Keratinocyte (primary cell): ENCODE measurements around the gene SERPINA10. TPM values are rescaled to one million over a fixed set of nuclear protein-coding genes. Genes with fewer than 3 reads are reported as not detected.

Experiments used
- DNase-seq: peaks from one replicate; pipeline ENCODE4 v3.0.0-alpha.2; 2011; ENCODE audit warnings: low read depth, missing footprints, low spot score
- FAIRE-seq: peaks from 2 replicates; lab custom pipeline; 2011; peaks lifted over from hg19 to GRCh38; lab: Jason Lieb, UNC
- H2AFZ ChIP-seq: 2 replicates; pipeline ENCODE4 v1.6.0; 2012; ENCODE audit warnings: low read length, control low read depth, inconsistent platforms; ENCODE audit not compliant: control insufficient read depth
- H3K27ac ChIP-seq: 2 replicates; pipeline ENCODE4 v1.5.1; 2011; ENCODE audit warnings: low read length; ENCODE audit not compliant: control insufficient read depth, insufficient read depth
- H3K27me3 ChIP-seq: 3 replicates; pipeline ENCODE4 v1.6.0; 2011; ENCODE audit warnings: low read length; ENCODE audit not compliant: control insufficient read depth, insufficient read depth; ENCODE audit errors: extremely low read depth
- H3K36me3 ChIP-seq, 2 experiments: 2 replicates in 1 of 2; 3 replicates in 1 of 2; pipeline ENCODE4 v1.5.1; 2011; ENCODE audit warnings: low read length in 2 of 2, mild to moderate bottlenecking in 1 of 2; ENCODE audit not compliant: control insufficient read depth in 2 of 2, insufficient read depth in 2 of 2; ENCODE audit errors: extremely low read depth in 1 of 2
- H3K4me1 ChIP-seq: 3 replicates; pipeline ENCODE4 v1.5.1; 2011; ENCODE audit warnings: low read length; ENCODE audit not compliant: control insufficient read depth, insufficient read depth; ENCODE audit errors: extremely low read depth
- H3K4me2 ChIP-seq: 3 replicates; pipeline ENCODE4 v1.6.0; 2011; ENCODE audit warnings: low read depth, low read length; ENCODE audit not compliant: control insufficient read depth, insufficient read depth; ENCODE audit errors: extremely low read depth
- H3K4me3 ChIP-seq, 3 experiments: fragments of 200-600 bp in 1 of 3; sonication (generic) in 1 of 3; 2 replicates in 2 of 3; 3 replicates in 1 of 3; pipeline ENCODE4 v1.5.1; 2011 to 2016; ENCODE audit warnings: low read length in 3 of 3, mild to moderate bottlenecking in 3 of 3, control low read depth in 2 of 3, inconsistent platforms in 1 of 3, low read depth in 1 of 3, mixed read lengths in 1 of 3, mixed run types in 1 of 3, moderate library complexity in 1 of 3; ENCODE audit not compliant: control insufficient read depth in 2 of 3, insufficient read depth in 2 of 3; ENCODE audit errors: extremely low read depth in 1 of 3
- H3K79me2 ChIP-seq: 2 replicates; pipeline ENCODE4 v1.6.0; 2012; ENCODE audit warnings: low read length; ENCODE audit not compliant: control insufficient read depth, insufficient read depth
- H3K9ac ChIP-seq: 3 replicates; pipeline ENCODE4 v1.6.0; 2011; ENCODE audit warnings: low read length; ENCODE audit not compliant: control insufficient read depth, insufficient read depth; ENCODE audit errors: extremely low read depth
- H3K9me1 ChIP-seq: 3 replicates; pipeline ENCODE4 v1.6.0; 2011; ENCODE audit warnings: low read length; ENCODE audit not compliant: control insufficient read depth, insufficient read depth; ENCODE audit errors: extremely low read depth
- H3K9me3 ChIP-seq: 2 replicates; pipeline ENCODE4 v1.5.1; 2012; ENCODE audit warnings: low read depth, low read length; ENCODE audit not compliant: control insufficient read depth
- H4K20me1 ChIP-seq: 3 replicates; pipeline ENCODE4 v1.6.0; 2011; ENCODE audit warnings: low read length; ENCODE audit not compliant: control insufficient read depth, insufficient read depth; ENCODE audit errors: extremely low read depth
- CTCF ChIP-seq, 3 experiments: IDR thresholded peaks in 1 of 3; conservative IDR thresholded peaks in 1 of 3; optimal IDR thresholded peaks in 1 of 3; 2 replicates in 2 of 3; 3 replicates in 1 of 3; pipeline versions ENCODE3 to v1.5.1; 2011; ENCODE audit warnings: low read length in 3 of 3, mild to moderate bottlenecking in 3 of 3, moderate library complexity in 2 of 3, control low read depth in 1 of 3, inconsistent platforms in 1 of 3; ENCODE audit not compliant: insufficient read depth in 2 of 3; ENCODE audit errors: extremely low read depth in 1 of 3
- EZH2 ChIP-seq: IDR thresholded peaks from one replicate; pipeline ENCODE4 v1.6.1; 2012; ENCODE audit warnings: inconsistent platforms, mild to moderate bottlenecking, low read length, moderate library complexity
- dilution Hi-C: fragments of 300-500 bp; cut with MboI; formaldehyde crosslinking; loops from one replicate; pipeline ENCODE4 v1.7.0; 2020; ENCODE audit warnings: low sequenced_read_pairs; ENCODE audit not compliant: extremely low pct_ligation_motif_present
- polyA plus RNA-seq, 5 experiments: library from polyadenylated mRNA; depleted of rRNA in 3 of 5; stranded (reverse) in 3 of 5; stranded (forward) in 1 of 5; unstranded in 1 of 5; fragments of >200 nt; gene quantifications; 1 replicate in 1 of 5; 2 replicates in 3 of 5; 3 replicates in 1 of 5; pipeline versions ENCODE4 v1.2.1 to v1.2.3, GENCODE V29; 2011 to 2012; ENCODE audit warnings: missing spikeins in 2 of 5, low read depth in 1 of 5, low replicate concordance in 1 of 5

Gene SERPINA10
- polyA plus RNA-seq, 1 donor (not counting 4 experiments of a cell fraction or from before 2014, with no cell fraction given) = not detected

- Histone ChIP-seq H3K4me1 (peaks cover 26% of the 10 kb centered on the region), H4K20me1 (no peaks in the 10 kb centered on the region), H3K4me3 (no peak overlapping the region), H3K27me3 (no peaks in the 10 kb centered on the region), H3K4me2 (no peak overlapping the region), H3K79me2 (no peaks in the 10 kb centered on the region), H2AFZ (no peak overlapping the region), H3K27ac (no peak overlapping the region), H3K9ac (no peak overlapping the region), H3K36me3 (no peaks in the 10 kb centered on the region), H3K9me1 (no peaks in the 10 kb centered on the region), H3K9me3 (no peaks in the 10 kb centered on the region)
- DNase-seq (no peak), FAIRE-seq (no peak)
- dilution Hi-C loops = no loop called here
- TF ChIP-seq EZH2 (no peak), CTCF (optimal IDR thresholded peaks at IDR 0.05 in 1 of 3, IDR thresholded peaks at IDR 0.05 in 1 of 3, conservative IDR thresholded peaks at IDR 0.05 in 1 of 3; ENCODE audit: extremely low read depth in 1 of 3, insufficient read depth in 2 of 3, low read length in 3 of 3) (no peak)
These were observed 23.6 kb upstream of the SERPINA10 start for GRCh38 chr14:94316692-94317091.

- Histone ChIP-seq H3K79me2 (no peaks in the 10 kb centered on the region), H3K4me1 (peaks cover 20% of the 10 kb centered on the region), H2AFZ (no peak overlapping the region), H3K4me3 (no peak overlapping the region), H3K9me3 (no peaks in the 10 kb centered on the region), H4K20me1 (no peaks in the 10 kb centered on the region), H3K27ac (no peak overlapping the region), H3K36me3 (no peaks in the 10 kb centered on the region), H3K9me1 (no peaks in the 10 kb centered on the region), H3K9ac (no peak overlapping the region), H3K27me3 (no peaks in the 10 kb centered on the region), H3K4me2 (no peak overlapping the region)
- no peak for DNase-seq
- no peak for FAIRE-seq
- dilution Hi-C loops = no loop called here
- TF ChIP-seq CTCF (optimal IDR thresholded peaks at IDR 0.05 in 1 of 3, IDR thresholded peaks at IDR 0.05 in 1 of 3, conservative IDR thresholded peaks at IDR 0.05 in 1 of 3; ENCODE audit: extremely low read depth in 1 of 3, insufficient read depth in 2 of 3, low read length in 3 of 3) (no peak), EZH2 (no peak)
These were observed 21.8 kb upstream of the SERPINA10 start for GRCh38 chr14:94314890-94315289.
